ENCODE measurements around the gene AVEN.

GRCh38 chr15:34076785-34077184 is 37.8 kb upstream of the AVEN start:
- TF ChIP-seq CTCF (IDR thresholded peaks at IDR 0.05), result no peak
- no peak for TF ChIP-seq POLR2A (IDR thresholded peaks at IDR 0.05)
